Kidney (tissue), 14 donors: ENCODE measurements around the gene TYK2. TPM values are rescaled to one million over a fixed set of nuclear protein-coding genes. Genes with fewer than 3 reads are reported as not detected.

ENCODE experiments used
- DNase-seq, 5 donors: peaks; one replicate each; pipeline ENCODE4 v3.0.0-alpha.2; 2013 to 2020
- FAIRE-seq: peaks from 2 replicates; lab custom pipeline; 2012; peaks lifted over from hg19 to GRCh38; lab: Jason Lieb, UNC
- H3K27ac ChIP-seq, 2 donors: one replicate each; pipeline ENCODE4 v1.7.0; 2013; ENCODE audit warnings: low read depth in 2 of 2, low read length in 2 of 2, inconsistent platforms in 1 of 2
- H3K27me3 ChIP-seq: one replicate; pipeline ENCODE4 v1.7.1; 2013; ENCODE audit warnings: low read length, inconsistent platforms; ENCODE audit not compliant: control insufficient read depth, insufficient read depth
- H3K36me3 ChIP-seq, 3 donors: one replicate each; pipeline versions ENCODE4 v1.7.0 to v1.7.1; 2013; ENCODE audit warnings: low read length in 3 of 3, control low read depth in 1 of 3, inconsistent platforms in 1 of 3; ENCODE audit not compliant: insufficient read depth in 3 of 3, control insufficient read depth in 2 of 3
- H3K4me1 ChIP-seq, 3 donors: one replicate each; pipeline versions ENCODE4 v1.7.0 to v1.7.1; 2013; ENCODE audit warnings: low read length in 3 of 3, inconsistent platforms in 1 of 3, low read depth in 1 of 3; ENCODE audit not compliant: control insufficient read depth in 2 of 3, insufficient read depth in 2 of 3
- H3K4me3 ChIP-seq, 3 donors: one replicate each; pipeline versions ENCODE4 v1.7.0 to v1.8.1; 2013; ENCODE audit warnings: low read length in 3 of 3, control low read depth in 1 of 3, inconsistent platforms in 1 of 3
- H3K9ac ChIP-seq, 3 donors: one replicate each; pipeline versions ENCODE4 v1.7.0 to v1.7.1; 2013; ENCODE audit warnings: low read length in 3 of 3, control low read depth in 1 of 3, inconsistent platforms in 1 of 3
- H3K9me3 ChIP-seq, 3 donors: one replicate each; pipeline versions ENCODE4 v1.7.0 to v1.7.1; 2013; ENCODE audit warnings: low read length in 3 of 3, control low read depth in 1 of 3, inconsistent platforms in 1 of 3; ENCODE audit not compliant: control insufficient read depth in 2 of 3, insufficient read depth in 1 of 3
- intact Hi-C: fragments of 100-400 bp; cut with DNase I; formaldehyde crosslinking; loops from one replicate; pipeline ENCODE4 v1.11.1; 2022
- polyA plus RNA-seq: library from polyadenylated mRNA; stranded (reverse); fragments of 350-450 nt; fragmentation: Illumina TruSeq; extraction: RNeasy Lipid Tissue Mini Kit (QIAGEN cat#74804); gene quantifications from one replicate; pipeline ENCODE4 v1.2.3, GENCODE V29; 2014; ENCODE audit warnings: low read depth, low replicate concordance; ENCODE audit not compliant: insufficient read depth
- total RNA-seq: library from RNA; stranded (reverse); fragmentation: NEBNext Ultra II Directional; extraction: Animal tissue kit (Norgen Biotek cat#: 25700); gene quantifications from one replicate; pipeline ENCODE4 v1.2.1, GENCODE V29; 2021
- TF ChIP-seq, protein P1 (sequence below): IDR thresholded peaks from 3 replicates; pipeline ENCODE4 v1.5.1; 2012; ENCODE audit warnings: mild to moderate bottlenecking, moderate library complexity, borderline replicate concordance; ENCODE audit not compliant: insufficient read depth; ENCODE audit errors: extremely low read depth
- donor health status: control.
- donor health status: control.
- donor health status: control.
- donor health status: control.
- donor health status: control.
- donor health status: DM: yes; HTN: yes; CAD: no.
- donor health status: Normal renal cell carcinoma (clear cell type).

TYK2 gene
- total and polyA plus RNA-seq, 2 donors from 2014 or later = 127 to 131 TPM

DNA sequence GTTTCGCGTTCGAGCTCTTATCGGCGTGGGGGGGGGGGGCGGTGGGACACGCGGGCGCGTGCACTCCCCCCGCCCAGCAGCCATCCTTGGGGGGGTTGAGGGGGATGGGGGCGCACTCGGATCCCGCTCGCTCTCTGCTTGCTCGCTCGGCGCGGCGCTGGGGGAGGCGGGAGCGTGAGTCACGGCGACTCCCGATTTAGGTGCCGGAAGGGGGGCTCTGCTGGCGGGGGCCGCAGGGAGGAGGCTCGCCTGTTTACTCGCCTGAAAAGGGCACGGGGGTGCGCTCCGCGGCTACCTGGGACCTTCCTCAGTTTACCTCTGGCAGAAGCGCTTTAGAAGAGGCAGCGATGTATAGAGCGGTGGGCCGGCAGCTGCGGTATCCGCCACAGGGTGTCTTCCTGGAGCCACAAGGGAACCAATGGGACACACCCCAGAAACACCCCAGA, 38.9 kb upstream of the TYK2 start:
- FAIRE-seq = no peak
- Histone ChIP-seq H3K27me3 (peaks cover 47% of the 10 kb centered on the region), H3K9ac (no peak overlapping the region), H3K4me1 (peaks cover 0 to 18% (median 3%) of the 10 kb centered on the region in 3 donors), H3K27ac (no peak overlapping the region), H3K9me3 (no peaks in the 10 kb centered on the region), H3K36me3 (no peaks in the 10 kb centered on the region), H3K4me3 (no peak overlapping the region)
- TF ChIP-seq, protein P1, sequence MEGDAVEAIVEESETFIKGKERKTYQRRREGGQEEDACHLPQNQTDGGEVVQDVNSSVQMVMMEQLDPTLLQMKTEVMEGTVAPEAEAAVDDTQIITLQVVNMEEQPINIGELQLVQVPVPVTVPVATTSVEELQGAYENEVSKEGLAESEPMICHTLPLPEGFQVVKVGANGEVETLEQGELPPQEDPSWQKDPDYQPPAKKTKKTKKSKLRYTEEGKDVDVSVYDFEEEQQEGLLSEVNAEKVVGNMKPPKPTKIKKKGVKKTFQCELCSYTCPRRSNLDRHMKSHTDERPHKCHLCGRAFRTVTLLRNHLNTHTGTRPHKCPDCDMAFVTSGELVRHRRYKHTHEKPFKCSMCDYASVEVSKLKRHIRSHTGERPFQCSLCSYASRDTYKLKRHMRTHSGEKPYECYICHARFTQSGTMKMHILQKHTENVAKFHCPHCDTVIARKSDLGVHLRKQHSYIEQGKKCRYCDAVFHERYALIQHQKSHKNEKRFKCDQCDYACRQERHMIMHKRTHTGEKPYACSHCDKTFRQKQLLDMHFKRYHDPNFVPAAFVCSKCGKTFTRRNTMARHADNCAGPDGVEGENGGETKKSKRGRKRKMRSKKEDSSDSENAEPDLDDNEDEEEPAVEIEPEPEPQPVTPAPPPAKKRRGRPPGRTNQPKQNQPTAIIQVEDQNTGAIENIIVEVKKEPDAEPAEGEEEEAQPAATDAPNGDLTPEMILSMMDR = no peak
- intact Hi-C loops = no loop called here
- DNase-seq = peak in 2 of 5 donors; percentile 60 to 77

DNA sequence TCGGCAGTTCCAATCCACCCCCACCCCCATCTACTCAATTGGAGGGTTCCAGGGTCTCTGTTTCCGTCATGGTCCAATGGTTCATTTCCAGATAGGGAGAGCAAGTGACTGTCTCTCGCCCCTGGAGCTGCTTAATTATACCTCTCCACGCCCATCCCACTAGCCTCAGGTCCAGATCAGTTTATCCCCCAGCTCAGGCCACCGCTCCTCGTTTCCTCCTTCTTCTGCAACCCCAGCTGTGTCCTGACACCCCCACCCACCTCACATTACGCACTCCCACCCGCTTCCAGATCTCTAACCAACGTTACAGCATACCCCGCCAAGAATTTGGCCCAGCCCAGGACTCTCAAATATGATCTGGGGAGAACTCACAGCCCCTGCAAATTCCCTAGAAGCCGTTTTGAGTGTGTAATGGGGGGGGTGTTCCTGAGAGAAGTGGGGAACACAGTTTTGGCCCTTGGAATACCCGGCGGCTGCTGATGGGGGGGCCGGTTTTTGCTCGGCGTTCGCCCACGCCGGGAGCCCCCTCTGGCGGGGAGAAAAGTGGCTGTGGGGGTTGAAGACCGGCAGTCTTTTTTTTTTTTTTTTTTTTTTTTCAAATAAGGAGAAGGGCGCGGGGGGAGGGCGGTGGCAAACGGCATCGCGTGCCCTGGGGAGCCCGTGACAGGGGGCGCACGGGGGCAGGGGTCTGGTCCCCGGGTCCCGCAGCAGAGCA, 38.3 kb upstream of the TYK2 start:
- no peak overlapping the region for H3K9ac ChIP-seq
- H3K4me3 ChIP-seq = no peak overlapping the region
- TF ChIP-seq, protein P1 = no peak
- peaks cover 0 to 14% (median 3%) of the 10 kb centered on the region in 3 donors for H3K4me1 ChIP-seq
- FAIRE-seq (no peak), DNase-seq (peak in 3 of 5 donors; percentile 27 to 64 (median 47))
- H3K36me3 ChIP-seq = no peaks in the 10 kb centered on the region
- H3K27ac ChIP-seq = no peak overlapping the region
- peaks cover 44% of the 10 kb centered on the region for H3K27me3 ChIP-seq
- intact Hi-C loops = no loop called here
- H3K9me3 ChIP-seq = no peaks in the 10 kb centered on the region

DNA sequence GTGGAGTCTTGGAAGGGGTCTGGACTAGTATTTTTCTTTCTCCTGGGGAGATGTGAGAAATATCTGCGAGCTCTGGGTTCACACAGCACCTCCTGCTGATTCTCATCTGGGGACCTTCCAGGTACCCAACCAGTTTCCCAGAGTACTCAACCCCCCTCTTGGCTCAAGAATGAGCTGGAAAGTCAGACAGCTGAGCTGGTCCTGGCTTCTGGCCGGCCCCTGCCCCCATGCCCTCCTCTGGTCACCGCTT, 37.8 kb upstream of the TYK2 start:
- no peak overlapping the region for H3K27ac ChIP-seq
- intact Hi-C loops = no loop called here
- TF ChIP-seq, protein P1 = no peak
- DNase-seq (no peak), FAIRE-seq (no peak)
- no peak overlapping the region for H3K4me3 ChIP-seq
- H3K9me3 ChIP-seq = no peaks in the 10 kb centered on the region
- H3K4me1 ChIP-seq = peaks cover 0 to 14% (median 3%) of the 10 kb centered on the region in 3 donors
- no peaks in the 10 kb centered on the region for H3K36me3 ChIP-seq
- no peak overlapping the region for H3K9ac ChIP-seq
- peaks cover 44% of the 10 kb centered on the region for H3K27me3 ChIP-seq
